SIG-M5 treated with dmso at 0.1 percent for 504 hours (cell line): ENCODE data around the gene TEX52.

Experiments
- DNase-seq: peaks from one replicate; lab custom pipeline; 2025; ENCODE audit not compliant: unreplicated experiment; lab: John Stamatoyannopoulos, UW

Gene TEX52

GRCh38 chr12:2833327-2833726 is 23.5 kb downstream of the TEX52 start:
- no peak for DNase-seq

DNA sequence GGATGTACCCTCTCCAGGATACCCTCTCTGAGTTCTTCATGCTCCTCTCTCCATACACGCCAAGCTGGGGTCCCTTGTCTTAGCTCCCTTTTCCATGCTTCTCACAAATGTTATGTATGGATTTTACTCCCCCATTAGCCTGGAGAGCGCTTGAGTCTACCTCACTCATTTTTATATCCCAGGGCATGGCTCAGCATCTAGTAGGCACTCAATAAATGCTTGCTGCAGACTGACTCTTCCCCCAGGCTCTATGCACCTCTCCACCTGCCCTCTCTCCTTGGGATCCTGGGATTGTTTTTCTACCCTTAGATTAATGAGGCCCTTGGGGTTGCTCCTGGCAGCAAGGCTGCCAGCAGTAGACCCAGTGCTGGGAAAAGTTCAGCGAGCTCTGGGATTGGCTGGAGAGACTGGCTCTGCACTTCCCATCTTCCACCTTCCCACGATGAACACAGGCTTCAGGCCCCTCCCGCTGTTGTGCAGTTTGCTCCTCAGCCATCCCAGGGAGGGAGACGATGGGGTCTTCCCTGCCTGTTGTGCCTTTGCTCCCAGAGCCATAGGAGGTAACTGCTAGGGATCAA is 24.2 kb downstream of the TEX52 start:
- DNase-seq = no peak

- no peak for DNase-seq
These were observed 27.6 kb downstream of the TEX52 start for GRCh38 chr12:2829275-2829674.

GRCh38 chr12:2826721-2827515 is 29.9 kb downstream of the TEX52 start:
- no peak for DNase-seq

DNA sequence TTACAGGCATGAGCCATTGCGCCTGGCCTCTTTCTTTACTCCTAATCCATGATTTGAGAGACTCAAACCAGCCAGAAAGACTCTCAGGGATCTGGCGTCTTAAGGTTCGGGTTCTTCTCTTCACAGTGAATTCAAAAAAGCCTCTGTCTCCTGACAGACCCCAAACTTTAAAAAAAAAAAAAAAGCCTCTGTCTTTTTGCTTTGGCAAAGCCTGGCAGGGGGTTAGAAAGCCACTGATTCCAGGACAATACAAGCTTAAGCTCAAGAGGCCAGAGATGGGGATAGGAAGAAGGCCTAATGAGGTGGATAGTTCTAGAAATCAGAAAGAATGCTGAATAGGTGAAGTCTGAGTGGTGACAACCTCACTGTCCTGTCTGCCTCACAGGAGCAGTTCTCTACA is 30.8 kb downstream of the TEX52 start:
- DNase-seq = no peak

DNA sequence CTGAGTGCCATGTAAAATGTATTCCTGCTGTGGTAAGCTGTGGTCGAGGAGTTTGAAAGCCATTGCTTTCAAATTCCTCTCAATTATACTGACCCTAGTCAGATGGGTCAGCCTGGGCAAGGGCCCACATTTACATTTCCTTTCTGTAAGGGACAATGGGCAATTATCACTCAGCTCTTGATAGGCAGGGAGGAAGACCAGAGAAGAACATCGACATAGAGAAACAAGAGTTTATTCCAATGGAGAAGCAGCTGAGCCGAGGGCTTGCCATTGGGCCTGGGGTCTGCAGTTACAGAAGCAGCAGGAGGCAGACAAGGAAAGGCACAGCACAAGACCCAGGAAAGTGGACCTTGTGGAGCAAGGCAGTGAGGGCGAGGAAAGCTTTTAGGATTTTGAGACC is 31.7 kb downstream of the TEX52 start:
- DNase-seq = no peak

DNA sequence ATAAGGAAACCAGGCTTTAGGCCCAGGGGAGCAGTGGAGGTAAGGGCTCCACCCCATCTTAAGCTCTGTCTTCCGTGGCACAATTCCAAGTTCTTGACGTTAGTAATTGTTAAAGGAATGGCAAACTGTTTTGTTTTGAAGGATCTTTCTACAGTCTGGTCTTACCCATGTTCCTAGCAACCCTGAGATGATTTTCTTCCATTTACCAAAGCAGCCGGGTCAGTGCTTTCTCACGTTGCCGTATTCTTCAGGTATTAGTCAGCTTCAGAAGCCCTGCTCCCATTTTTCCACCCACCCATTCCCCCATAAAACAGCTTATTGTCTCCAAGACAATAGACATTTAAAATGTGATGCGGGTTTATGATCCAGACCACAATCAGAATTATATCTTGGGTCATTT is 32.3 kb downstream of the TEX52 start:
- no peak for DNase-seq

- DNase-seq = no peak
These were observed 33.4 kb downstream of the TEX52 start for GRCh38 chr12:2823483-2823882.

GRCh38 chr12:2820432-2820831 is 36.4 kb downstream of the TEX52 start:
- no peak for DNase-seq

DNA sequence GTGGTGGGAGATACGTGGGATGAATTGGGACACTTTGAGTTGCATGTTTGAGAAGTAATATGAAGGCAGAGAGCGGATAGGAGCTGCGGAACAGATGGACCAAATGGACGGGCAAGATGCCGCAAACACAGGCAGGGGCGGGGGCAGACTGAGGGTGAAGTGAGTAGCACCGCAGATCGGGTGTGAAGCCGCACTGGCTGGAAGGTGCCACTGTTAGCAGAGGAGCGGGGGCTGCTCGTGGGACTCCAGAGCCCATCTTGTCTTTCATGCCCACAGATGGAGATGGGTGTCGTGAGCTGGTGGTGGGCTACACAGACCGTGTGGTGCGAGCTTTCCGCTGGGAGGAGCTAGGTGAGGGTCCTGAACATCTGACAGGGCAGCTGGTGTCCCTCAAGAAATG is 37.0 kb downstream of the TEX52 start:
- DNase-seq = no peak

- DNase-seq = peak; percentile 86
These were observed 43.3 kb downstream of the TEX52 start for GRCh38 chr12:2813214-2814185.

DNA sequence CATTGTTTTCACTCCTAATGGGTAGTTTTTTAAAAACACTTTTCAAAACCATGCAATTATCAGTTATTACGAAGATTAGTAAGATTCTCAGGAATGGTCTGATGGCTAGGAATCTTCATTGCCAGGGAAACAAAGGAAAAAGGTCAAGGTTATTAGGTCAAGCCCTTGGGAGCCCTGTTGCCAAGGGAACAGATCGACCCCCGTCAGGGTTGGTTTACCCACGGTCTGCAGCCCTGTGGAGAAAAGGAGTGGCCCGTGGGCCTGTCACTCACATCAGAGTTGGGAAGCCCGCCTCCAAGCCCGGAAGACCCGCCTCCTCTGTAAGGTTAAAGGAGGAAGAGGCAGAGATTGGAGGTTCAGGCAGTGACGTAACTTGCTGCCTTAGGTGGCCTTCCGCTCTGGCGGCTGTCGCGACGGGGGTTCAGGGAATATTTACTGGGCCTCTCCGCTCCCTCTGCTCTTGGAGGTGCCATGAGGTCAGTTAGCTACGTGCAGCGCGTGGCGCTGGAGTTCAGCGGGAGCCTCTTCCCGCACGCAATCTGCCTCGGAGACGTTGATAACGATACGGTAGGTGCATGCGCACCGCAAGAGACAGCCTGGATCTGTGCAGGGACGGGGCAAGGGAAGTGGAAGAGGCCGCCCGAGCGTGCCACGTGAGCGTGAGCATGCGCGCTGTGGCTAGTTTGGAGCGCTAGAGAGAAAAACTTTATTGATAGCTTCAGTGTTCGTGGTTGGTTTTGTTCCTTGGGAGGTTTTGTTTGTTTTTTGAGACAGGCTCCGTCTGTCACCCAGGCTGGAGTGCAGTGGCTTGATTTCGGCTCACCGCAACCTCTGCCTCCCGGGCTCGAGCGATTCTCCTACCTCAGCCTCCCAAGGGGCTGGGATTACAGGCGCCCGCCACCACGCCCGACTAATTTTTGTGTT is 44.3 kb downstream of the TEX52 start, which contains the start of gene ITFG2:
Gene ITFG2, plus strand, starts transcription at position 379 of the 924 bp plus-strand sequence. Its CDS starts 93 bp downstream, at position 472.
- DNase-seq = peak; percentile 99

GRCh38 chr12:2811801-2812200 is 45.0 kb downstream of the TEX52 start:
- no peak for DNase-seq

GRCh38 chr12:2806700-2807099 is 50.1 kb downstream of the TEX52 start:
- no peak for DNase-seq

DNA sequence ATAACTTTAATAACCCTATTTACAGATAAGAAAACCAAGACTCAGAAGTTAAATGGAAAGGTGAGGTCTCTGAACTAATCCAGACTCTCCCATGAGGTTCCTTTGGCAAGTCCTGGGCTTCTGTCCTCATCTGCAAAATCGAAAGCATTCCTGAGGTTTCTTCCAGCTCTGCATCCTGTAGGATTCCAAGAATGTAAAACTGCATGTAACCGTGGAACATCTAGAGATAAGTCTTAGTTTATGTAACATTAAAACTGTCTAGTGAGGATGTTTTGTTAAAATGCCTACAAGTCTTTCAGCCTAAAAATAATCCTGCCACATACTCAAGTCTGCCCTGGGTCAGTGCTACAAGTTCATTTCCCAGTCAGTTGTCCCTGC is 51.7 kb downstream of the TEX52 start:
- no peak for DNase-seq

GRCh38 chr12:2804393-2805142 is 52.3 kb downstream of the TEX52 start:
- DNase-seq = no peak

DNA sequence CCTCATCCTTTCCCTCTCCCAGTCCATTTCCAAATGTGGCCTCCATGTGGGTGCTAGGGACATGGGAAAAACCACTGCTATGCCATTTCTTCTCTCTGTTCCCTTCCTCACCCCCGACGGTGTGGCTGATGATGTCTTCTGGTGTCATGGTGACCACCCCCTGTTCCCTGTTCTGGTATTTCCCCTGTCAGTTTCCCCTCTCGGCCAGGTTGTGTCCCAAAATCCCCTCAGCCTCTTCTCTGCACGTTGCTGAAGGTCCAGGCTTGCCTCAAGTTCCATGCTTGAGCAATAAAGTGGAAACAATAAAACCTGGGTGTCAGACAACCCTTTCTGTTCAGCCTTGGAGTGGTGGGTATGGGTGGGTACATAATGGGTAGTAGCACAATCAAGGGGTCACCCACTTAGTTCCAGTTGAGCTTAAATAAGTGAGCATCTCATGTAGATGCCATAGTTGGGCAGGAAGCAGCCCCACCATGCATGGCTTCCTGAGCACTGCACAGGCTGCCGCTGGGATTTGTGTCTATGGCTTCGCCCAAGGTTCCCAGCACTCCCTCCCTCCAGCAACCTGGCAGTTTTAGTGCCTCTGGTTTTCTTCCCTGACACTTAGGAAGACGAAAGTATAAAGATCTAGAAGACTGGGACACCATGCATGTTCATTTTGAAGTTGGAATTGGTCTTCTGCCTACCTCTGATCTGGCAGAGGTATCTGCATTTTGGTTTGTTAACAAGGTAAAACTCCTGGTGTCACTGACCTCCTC is 53.0 kb downstream of the TEX52 start:
- DNase-seq = no peak

DNA sequence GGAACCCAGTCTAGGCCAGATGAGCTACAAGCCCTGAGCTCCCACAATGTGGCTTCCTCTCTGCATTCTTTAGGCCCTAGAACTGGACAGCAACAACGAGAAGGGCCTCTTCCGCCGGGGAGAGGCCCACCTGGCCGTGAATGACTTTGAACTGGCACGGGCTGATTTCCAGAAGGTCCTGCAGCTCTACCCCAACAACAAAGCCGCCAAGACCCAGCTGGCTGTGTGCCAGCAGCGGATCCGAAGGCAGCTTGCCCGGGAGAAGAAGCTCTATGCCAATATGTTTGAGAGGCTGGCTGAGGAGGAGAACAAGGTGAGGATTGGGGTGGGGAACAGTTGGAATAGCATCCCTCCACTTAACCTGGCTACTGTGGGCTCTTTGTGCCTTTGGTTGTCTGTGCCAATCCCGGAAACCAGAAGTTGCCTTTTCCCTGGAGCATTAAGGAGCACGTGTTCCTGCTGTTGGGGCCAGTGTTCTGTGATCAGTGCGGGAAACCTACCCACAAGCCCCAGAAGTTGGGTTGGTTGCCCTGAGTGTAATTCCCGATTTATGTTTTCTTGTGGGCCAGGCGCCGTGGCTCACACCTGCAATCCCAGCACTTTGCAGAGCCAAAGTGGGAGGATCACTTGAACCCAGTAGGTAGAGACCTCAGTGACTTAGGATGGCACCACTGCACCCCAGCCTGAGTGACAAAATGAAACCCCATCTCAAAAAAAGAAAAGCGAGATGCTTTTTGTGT is 55.6 kb downstream of the TEX52 start:
- DNase-seq = no peak
